Epithelial cell of proximal tubule (primary cell): ENCODE measurements around the gene PIBF1. TPM values are rescaled to one million over a fixed set of nuclear protein-coding genes. Genes with fewer than 3 reads are reported as not detected.
"Not testable (repeated sequence)": the region's sequence is repeated elsewhere in the genome, so short reads cannot be mapped to it uniquely, and the experiment has no call there.

Experiments
- DNase-seq: peaks from one replicate; pipeline ENCODE4 v3.0.0-alpha.2; 2011; ENCODE audit warnings: low read depth
- H3K4me3 ChIP-seq: 2 replicates; pipeline ENCODE4 v1.5.1; 2011; ENCODE audit warnings: low read depth, mild to moderate bottlenecking, low read length
- CTCF ChIP-seq: conservative IDR thresholded peaks from 2 replicates; pipeline ENCODE4 v1.5.1; 2012; ENCODE audit warnings: low read depth, mild to moderate bottlenecking, low read length
- total RNA-seq: library from RNA; depleted of rRNA; stranded (reverse); fragments of >200 nt; gene quantifications from 2 replicates; pipeline ENCODE4 v1.2.3, GENCODE V29; 2015

Gene PIBF1
- total RNA-seq, 1 donor from 2014 or later: 13.1 TPM

- TF ChIP-seq CTCF: no peak
- no peak for DNase-seq
- H3K4me3 ChIP-seq: no peak overlapping the region
Measured at GRCh38 chr13:72820898-72821279, 39.0 kb downstream of the PIBF1 start.

GRCh38 chr13:72823081-72823480 is 41.1 kb downstream of the PIBF1 start:
- H3K4me3 ChIP-seq: no peak overlapping the region
- TF ChIP-seq CTCF: no peak
- DNase-seq: no peak

- DNase-seq: no peak
- H3K4me3 ChIP-seq: no peak overlapping the region
- TF ChIP-seq CTCF: no peak
Measured at GRCh38 chr13:72823724-72824123, 41.8 kb downstream of the PIBF1 start.

GRCh38 chr13:72834601-72835000 is 52.7 kb downstream of the PIBF1 start:
- no peak overlapping the region for H3K4me3 ChIP-seq
- no peak for DNase-seq
- TF ChIP-seq CTCF: no peak

- TF ChIP-seq CTCF: peak; percentile 90
- no peak overlapping the region for H3K4me3 ChIP-seq
- DNase-seq: no peak
Measured at GRCh38 chr13:72839831-72840426, 58.0 kb downstream of the PIBF1 start.

GRCh38 chr13:72842991-72843390 is 61.1 kb downstream of the PIBF1 start:
- H3K4me3 ChIP-seq: no peak overlapping the region
- no peak for DNase-seq
- no peak for TF ChIP-seq CTCF

- not testable (repeated sequence) for DNase-seq, H3K4me3 ChIP-seq
Measured at GRCh38 chr13:72845148-72845547, 63.2 kb downstream of the PIBF1 start.
